Endothelial cell of umbilical vein (primary cell): ENCODE results near the gene GAP43. TPM values are rescaled to one million over a fixed set of nuclear protein-coding genes. Genes with fewer than 3 reads are reported as not detected.

ENCODE experiments used
- BruUV-seq: library from RNA; stranded (reverse); fragments of 400-500 nt; replicated peaks from 2 replicates; lab custom pipeline; 2021; lab: Mats Ljungman, UMichigan
- CTCF ChIA-PET: fragments of 300-600, 350-600 bp; sonication (Branson Sonifier 250); formaldehyde crosslinking; loops from one replicate; lab custom pipeline; 2021; ENCODE audit warnings: antibody characterized with exemption, inconsistent platforms; lab: Charles Lee
- POLR2A ChIA-PET: fragments of 300-600, 350-600 bp; sonication (Branson Sonifier 250); formaldehyde crosslinking; loops from one replicate; lab custom pipeline; 2021; ENCODE audit warnings: antibody characterized with exemption, inconsistent platforms; lab: Charles Lee
- DNase-seq: peaks from one replicate; pipeline ENCODE4 v3.0.0-alpha.2; 2011; ENCODE audit warnings: low read depth, low spot score
- FAIRE-seq: peaks from 2 replicates; lab custom pipeline; 2011; peaks lifted over from hg19 to GRCh38; lab: Jason Lieb, UNC
- H2AFZ ChIP-seq: 2 replicates; pipeline ENCODE4 v1.6.0; 2012; ENCODE audit warnings: low read depth, low read length, control low read depth, inconsistent platforms
- H3K27ac ChIP-seq: 2 replicates; pipeline ENCODE4 v1.5.1; 2011; ENCODE audit warnings: low read depth, mild to moderate bottlenecking, control low read depth, low read length, moderate library complexity; ENCODE audit not compliant: insufficient read depth
- H3K27me3 ChIP-seq, 2 experiments: 2 replicates each; pipeline versions ENCODE4 v1.6.0 to v1.6.1; 2011; ENCODE audit warnings: low read length in 2 of 2, mixed read lengths in 1 of 2; ENCODE audit not compliant: control insufficient read depth in 2 of 2, insufficient read depth in 2 of 2
- H3K36me3 ChIP-seq, 2 experiments: 2 replicates in 1 of 2; 3 replicates in 1 of 2; pipeline ENCODE4 v1.5.1; 2011; ENCODE audit warnings: low read length in 2 of 2, mild to moderate bottlenecking in 1 of 2, moderate library complexity in 1 of 2; ENCODE audit not compliant: control insufficient read depth in 2 of 2, insufficient read depth in 2 of 2; ENCODE audit errors: extremely low read depth in 1 of 2
- H3K4me1 ChIP-seq: 3 replicates; pipeline ENCODE4 v1.5.1; 2011; ENCODE audit warnings: mild to moderate bottlenecking, low read length; ENCODE audit not compliant: control insufficient read depth, insufficient read depth; ENCODE audit errors: extremely low read depth
- H3K4me2 ChIP-seq: 2 replicates; pipeline ENCODE4 v1.6.1; 2011; ENCODE audit warnings: low read length, control low read depth, mixed read lengths; ENCODE audit not compliant: insufficient read depth
- H3K4me3 ChIP-seq, 3 experiments: fragments of 200-600 bp in 1 of 3; sonication (generic), shearing (Covaris generic) in 1 of 3; replicated peaks in 1 of 3; 2 replicates each; pipeline ENCODE4 v1.5.1; 2011 to 2016; ENCODE audit warnings: control low read depth in 3 of 3, low read length in 3 of 3, mild to moderate bottlenecking in 2 of 3, inconsistent platforms in 1 of 3, low read depth in 1 of 3, moderate library complexity in 1 of 3; ENCODE audit not compliant: insufficient read depth in 1 of 3
- H3K79me2 ChIP-seq: 2 replicates; pipeline ENCODE4 v1.6.0; 2012; ENCODE audit warnings: low read length, inconsistent platforms; ENCODE audit not compliant: control insufficient read depth, insufficient read depth
- H3K9ac ChIP-seq: replicated peaks from 2 replicates; pipeline ENCODE3; 2011; ENCODE audit warnings: low read length, control low read depth; ENCODE audit not compliant: insufficient read depth; ENCODE audit errors: extremely low read depth
- H3K9me1 ChIP-seq: replicated peaks from 3 replicates; pipeline ENCODE4 v1.6.0; 2011; ENCODE audit warnings: mild to moderate bottlenecking, low read length; ENCODE audit not compliant: control insufficient read depth, insufficient read depth; ENCODE audit errors: extremely low read depth
- H3K9me3 ChIP-seq: replicated peaks from 2 replicates; pipeline ENCODE4 v1.5.1; 2012; ENCODE audit warnings: low read length, inconsistent platforms; ENCODE audit not compliant: control insufficient read depth, insufficient read depth
- H4K20me1 ChIP-seq: replicated peaks from 2 replicates; pipeline ENCODE3; 2011; ENCODE audit warnings: mild to moderate bottlenecking, low read length; ENCODE audit not compliant: control insufficient read depth, insufficient read depth; ENCODE audit errors: extremely low read depth
- CTCF ChIP-seq, 2 donors: IDR thresholded peaks; 1 replicate in 1 of 2; 2 replicates in 1 of 2; pipeline ENCODE4 v1.5.1; 2011; ENCODE audit warnings: low read length in 2 of 2, mild to moderate bottlenecking in 2 of 2, moderate library complexity in 2 of 2, control low read depth in 1 of 2, inconsistent platforms in 1 of 2, low read depth in 1 of 2; ENCODE audit not compliant: insufficient read depth in 1 of 2; ENCODE audit errors: extremely low read depth in 1 of 2
- EZH2 ChIP-seq: IDR thresholded peaks from 2 replicates; pipeline ENCODE4 v1.6.1; 2012; ENCODE audit warnings: borderline replicate concordance, low read depth, mild to moderate bottlenecking, moderate library complexity, low read length, inconsistent platforms; ENCODE audit not compliant: severe bottlenecking
- FOS ChIP-seq: IDR thresholded peaks from 2 replicates; pipeline ENCODE4 v1.6.1; 2011; ENCODE audit warnings: mild to moderate bottlenecking, low read length, moderate library complexity, borderline replicate concordance; ENCODE audit not compliant: insufficient read depth
- GATA2 ChIP-seq: IDR thresholded peaks from 2 replicates; pipeline ENCODE4 v1.7.0; 2011; ENCODE audit warnings: low read depth, mild to moderate bottlenecking, moderate library complexity, mixed read lengths, low read length; ENCODE audit not compliant: insufficient read length, insufficient read depth
- JUN ChIP-seq: IDR thresholded peaks from 2 replicates; pipeline ENCODE4 v1.6.1; 2011; ENCODE audit warnings: borderline replicate concordance, low read depth; ENCODE audit not compliant: insufficient read length, insufficient read depth
- MAX ChIP-seq: IDR thresholded peaks from 2 replicates; pipeline ENCODE4 v1.6.1; 2011; ENCODE audit not compliant: insufficient read depth, insufficient read length
- MYC ChIP-seq: IDR thresholded peaks from one replicate; pipeline ENCODE4 v1.6.1; 2011; ENCODE audit warnings: mild to moderate bottlenecking, low read depth, low read length
- POLR2A ChIP-seq: IDR thresholded peaks from 2 replicates; pipeline ENCODE4 v1.6.1; 2012; ENCODE audit warnings: low read depth, mild to moderate bottlenecking, control low read depth, low read length
- POLR2AphosphoS5 ChIP-seq: IDR thresholded peaks from 2 replicates; pipeline ENCODE4 v1.6.1; 2012; ENCODE audit warnings: low read depth, mild to moderate bottlenecking, control low read depth, low read length, moderate library complexity; ENCODE audit not compliant: insufficient read depth
- dilution Hi-C: fragments of 300-500 bp; cut with MboI; formaldehyde crosslinking; loops from one replicate; pipeline ENCODE4 v1.15.0; 2019; ENCODE audit warnings: low sequenced_read_pairs; ENCODE audit not compliant: extremely low pct_ligation_motif_present
- intact Hi-C: fragments of 100-400 bp; cut with micrococcal nuclease; formaldehyde crosslinking; loops from one replicate; pipeline ENCODE4 v1.10.0; 2022
- polyA plus RNA-seq, 4 experiments: library from polyadenylated mRNA; depleted of rRNA in 3 of 4; stranded (reverse) in 3 of 4; unstranded in 1 of 4; fragments of >200 nt; gene quantifications; 2 replicates each; pipeline versions ENCODE4 v1.2.1 to v1.2.3, GENCODE V29; 2011 to 2012; ENCODE audit warnings: missing spikeins in 1 of 4
- total RNA-seq: library from RNA; stranded (reverse); gene quantifications from 2 replicates; pipeline ENCODE4 v1.2.3, GENCODE V29; 2021

Gene GAP43
- total and polyA plus RNA-seq, 2 donors (not counting 3 experiments of a cell fraction or from before 2014, with no cell fraction given) = 0.06 TPM; not detected in 1

GRCh38 chr3:115760716-115761115, 137.4 kb downstream of the GAP43 start:
- Histone ChIP-seq H4K20me1 (no peaks in the 10 kb centered on the region), H3K9ac (no peak overlapping the region), H3K36me3 (no peaks in the 10 kb centered on the region), H3K79me2 (no peaks in the 10 kb centered on the region), H2AFZ (no peak overlapping the region), H3K9me1 (no peaks in the 10 kb centered on the region), H3K4me2 (no peak overlapping the region), H3K27me3 (no peaks in the 10 kb centered on the region), H3K27ac (no peak overlapping the region), H3K4me3 (no peak overlapping the region), H3K9me3 (no peaks in the 10 kb centered on the region), H3K4me1 (no peaks in the 10 kb centered on the region)
- no peak for FAIRE-seq
- no peak for DNase-seq
- TF ChIP-seq MAX (no peak), GATA2 (no peak), POLR2A (no peak), FOS (no peak), CTCF (IDR thresholded peaks at IDR 0.05; ENCODE audit: extremely low read depth in 1 of 2, insufficient read depth in 1 of 2, low read depth in 1 of 2, low read length in 2 of 2) (no peak), POLR2AphosphoS5 (no peak), JUN (no peak), MYC (no peak), EZH2 (no peak)
- ChIA-PET CTCF (no interaction called here), POLR2A (no interaction called here)
- dilution Hi-C loops (no loop called here), intact Hi-C loops (no loop called here)
- BruUV-seq = no TSS peak
